Measurements from ENCODE around the gene PLD1.
"Not testable (repeated sequence)": the region's sequence is repeated elsewhere in the genome, so short reads cannot be mapped to it uniquely, and the experiment has no call there.

PLD1 gene

DNA sequence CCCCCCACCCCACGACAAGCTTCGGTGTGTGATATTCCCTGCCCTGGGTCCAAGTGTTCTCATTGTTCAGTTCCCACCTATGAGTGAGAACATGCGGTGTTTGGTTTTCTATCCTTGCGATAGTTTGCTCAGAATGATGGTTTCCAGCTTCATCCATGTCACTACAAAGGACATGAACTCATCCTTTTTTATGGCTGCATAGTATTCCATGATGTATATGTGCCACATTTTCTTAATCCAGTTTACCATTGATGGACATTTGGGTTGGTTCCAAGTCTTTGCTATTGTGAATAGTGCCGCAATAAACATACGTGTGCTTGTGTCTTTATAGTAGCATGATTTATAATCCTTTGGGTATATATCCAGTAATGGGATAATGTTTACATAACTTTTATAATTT, 4.4 kb upstream of the PLD1 start:
- DNase-seq (ENCODE audit: low read depth) = not testable (repeated sequence)

DNA sequence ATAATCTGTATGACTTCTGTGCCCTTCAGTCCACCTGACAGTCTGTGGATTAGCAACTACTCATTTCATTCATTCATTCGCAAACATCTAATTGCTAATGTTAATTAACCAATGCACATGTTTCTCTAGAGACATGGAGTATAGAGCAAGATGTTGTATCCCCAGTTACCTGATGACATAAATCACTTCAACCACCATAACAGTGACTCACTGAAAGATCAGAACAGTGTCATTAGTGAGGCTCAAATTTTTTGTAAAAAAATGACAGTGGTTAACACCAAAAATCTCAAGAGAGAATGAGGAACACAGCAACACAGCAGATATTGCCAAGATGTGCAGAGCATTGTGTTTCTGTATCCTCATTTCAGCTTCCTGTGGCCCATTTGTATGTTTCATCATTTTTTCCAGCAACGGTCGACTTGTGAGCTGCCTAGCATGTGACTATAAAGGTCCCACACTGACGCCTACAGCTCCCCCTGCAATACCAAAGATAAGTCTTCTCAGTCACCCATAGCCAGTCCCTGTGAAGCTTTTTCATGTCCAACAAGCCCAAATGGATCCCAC, 3.7 kb upstream of the PLD1 start:
- DNase-seq (ENCODE audit: low read depth) = no peak

- DNase-seq (ENCODE audit: low read depth) = no peak
Measured at GRCh38 chr3:171813278-171813896, 3.1 kb upstream of the PLD1 start.

DNA sequence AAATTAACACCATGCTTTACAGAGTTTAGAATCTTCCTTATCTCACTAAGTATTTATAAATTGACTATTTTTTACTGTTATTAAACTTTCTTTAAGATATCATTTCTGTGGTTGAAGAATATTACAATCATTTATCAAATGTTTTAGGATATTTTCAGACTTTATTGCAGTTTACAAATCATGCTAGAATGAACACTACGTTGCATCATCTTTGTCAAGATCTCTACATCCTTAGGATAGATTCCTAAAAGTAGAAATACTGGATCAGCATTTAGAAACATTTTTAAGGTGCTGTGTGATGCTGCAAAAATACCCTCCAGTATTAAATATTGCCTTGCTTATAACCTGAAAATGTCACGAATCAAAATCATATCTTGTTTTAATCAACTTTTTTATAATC, 2.5 kb upstream of the PLD1 start:
- no peak for DNase-seq (ENCODE audit: low read depth)

DNA sequence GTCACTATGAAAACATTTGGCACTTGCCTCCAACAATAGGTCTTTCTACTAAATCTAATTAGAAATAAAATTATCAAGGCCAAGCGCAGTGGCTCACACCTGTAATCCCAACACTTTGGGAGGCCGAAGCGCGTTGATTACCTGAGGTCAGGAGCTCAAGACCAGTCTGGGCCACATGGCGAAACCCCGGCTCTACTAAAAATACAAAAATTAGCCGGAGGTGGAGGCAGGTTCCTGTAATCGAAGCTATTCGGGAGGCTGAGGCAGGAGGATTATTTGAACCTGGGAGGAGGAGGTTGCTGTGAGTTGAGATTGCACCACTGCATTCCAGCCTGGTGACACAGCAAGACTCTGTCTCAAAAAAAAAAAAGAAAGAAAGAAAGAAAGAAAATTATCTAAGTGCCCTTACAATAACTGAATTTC, 1.6 kb upstream of the PLD1 start:
- no peak for DNase-seq (ENCODE audit: low read depth)

GRCh38 chr3:171811295-171811912, 1.1 kb upstream of the PLD1 start:
- DNase-seq (ENCODE audit: low read depth) = no peak

DNA sequence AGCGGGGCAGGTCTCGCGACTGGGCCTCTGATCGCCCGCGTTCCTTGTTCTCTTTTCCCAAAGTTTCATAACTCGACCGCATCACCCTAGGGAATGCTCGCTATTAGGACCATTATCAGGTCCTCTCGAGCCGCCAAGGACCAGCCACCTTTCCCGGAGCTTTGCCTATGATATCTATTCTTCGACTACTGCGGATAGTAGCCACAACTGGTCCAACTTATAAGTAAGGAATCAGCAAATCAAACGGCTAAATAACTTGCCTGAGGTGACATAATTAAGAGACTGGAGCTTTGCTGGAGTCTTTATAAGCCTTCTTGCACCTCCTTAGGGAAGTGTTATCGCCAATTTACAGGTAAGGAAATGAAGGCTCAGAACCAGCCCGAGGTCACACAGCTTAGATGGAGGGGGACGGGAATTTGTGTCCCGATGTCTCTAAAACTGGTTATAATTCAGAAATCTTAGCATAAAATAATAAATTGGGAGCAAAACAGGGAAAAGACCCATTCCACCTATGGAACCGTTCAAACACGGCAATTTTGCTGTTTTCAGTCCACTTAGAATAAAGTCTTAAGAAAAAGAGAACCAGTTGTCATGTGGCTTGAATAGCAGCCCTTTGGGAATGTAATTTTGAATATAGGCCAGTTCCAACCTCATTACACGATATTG, 479 bp upstream of the PLD1 start:
- DNase-seq (ENCODE audit: low read depth) = no peak

DNA sequence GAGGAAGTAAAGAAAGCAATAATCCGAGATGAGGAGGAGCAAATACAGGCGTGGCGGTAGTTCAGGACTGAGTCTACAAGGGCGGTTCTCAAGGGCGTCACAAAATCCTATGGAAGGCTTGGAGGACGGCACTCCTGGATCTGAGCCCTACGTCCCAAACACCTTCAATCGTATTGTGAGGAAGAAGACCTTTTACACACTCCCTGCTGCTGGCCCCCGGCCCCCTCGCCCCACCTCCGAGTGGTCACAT, 747 bp downstream of the PLD1 start:
- no peak for DNase-seq (ENCODE audit: low read depth)

- DNase-seq (ENCODE audit: low read depth) = no peak
Measured at GRCh38 chr3:171807806-171808205, 2.5 kb downstream of the PLD1 start.

GRCh38 chr3:171807129-171807675, 3.1 kb downstream of the PLD1 start:
- DNase-seq (ENCODE audit: low read depth) = no peak

DNA sequence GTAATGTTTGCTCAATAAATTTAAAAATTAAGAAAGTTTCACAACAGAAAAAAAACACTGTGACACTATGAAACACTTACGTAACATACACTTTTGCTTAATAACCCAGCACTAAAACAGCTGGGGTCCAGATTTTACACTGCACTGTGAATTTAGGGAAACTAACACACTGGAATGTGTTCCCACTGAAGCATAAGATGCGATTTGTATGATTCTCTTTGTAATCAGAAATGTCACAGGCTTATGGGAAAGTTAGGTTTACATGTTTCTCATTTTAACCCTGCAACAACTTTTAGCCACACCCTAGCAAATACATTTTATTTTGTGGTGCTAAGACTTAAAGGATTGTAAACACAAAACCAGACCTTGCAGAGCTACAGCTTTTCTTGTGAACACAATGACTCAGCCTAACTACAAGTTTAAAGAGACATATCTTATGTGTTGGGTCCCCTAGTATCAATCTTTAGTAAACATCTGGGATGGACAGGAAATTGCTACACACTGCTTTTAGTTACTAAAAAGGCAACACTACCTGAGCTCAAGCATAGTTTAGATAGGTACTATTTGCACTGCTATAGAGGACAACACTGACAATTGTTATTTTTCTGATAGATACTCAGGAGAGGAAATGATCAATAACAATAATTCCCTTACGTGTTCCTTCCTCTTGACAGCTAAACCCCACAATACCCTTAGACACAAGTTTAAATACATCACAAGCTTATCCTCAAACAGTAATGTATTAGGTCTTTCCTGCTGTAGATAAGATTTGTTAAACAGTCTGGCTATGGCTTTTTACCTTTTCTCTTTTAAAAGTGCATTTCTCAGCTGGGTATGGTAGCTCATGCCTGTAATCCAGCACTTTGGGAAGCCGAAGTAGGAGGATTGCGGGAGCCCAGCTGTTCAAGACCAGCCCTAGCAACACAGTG, 3.8 kb downstream of the PLD1 start:
- DNase-seq (ENCODE audit: low read depth) = no peak

DNA sequence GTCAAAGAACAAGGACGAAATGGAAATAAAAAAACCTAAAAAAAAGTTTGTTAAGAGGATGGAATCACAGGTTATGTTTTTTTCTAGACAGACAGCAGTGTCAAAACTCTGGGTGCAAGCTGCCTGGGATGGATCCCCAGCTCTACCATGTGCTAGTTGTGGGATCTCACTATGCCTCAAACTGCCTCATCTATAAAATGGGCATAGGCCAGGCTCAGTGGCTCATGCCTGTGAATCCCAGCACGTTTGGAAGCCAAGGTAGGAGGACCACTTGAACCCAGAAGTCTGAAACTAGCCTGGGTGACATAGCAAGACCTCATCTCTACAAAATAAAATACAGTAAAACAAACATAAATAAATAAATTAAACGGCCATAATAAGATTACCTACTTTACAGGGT, 4.6 kb downstream of the PLD1 start:
- DNase-seq (ENCODE audit: low read depth) = no peak

GRCh38 chr3:171804618-171805389, 5.5 kb downstream of the PLD1 start:
- no peak for DNase-seq (ENCODE audit: low read depth)

DNA sequence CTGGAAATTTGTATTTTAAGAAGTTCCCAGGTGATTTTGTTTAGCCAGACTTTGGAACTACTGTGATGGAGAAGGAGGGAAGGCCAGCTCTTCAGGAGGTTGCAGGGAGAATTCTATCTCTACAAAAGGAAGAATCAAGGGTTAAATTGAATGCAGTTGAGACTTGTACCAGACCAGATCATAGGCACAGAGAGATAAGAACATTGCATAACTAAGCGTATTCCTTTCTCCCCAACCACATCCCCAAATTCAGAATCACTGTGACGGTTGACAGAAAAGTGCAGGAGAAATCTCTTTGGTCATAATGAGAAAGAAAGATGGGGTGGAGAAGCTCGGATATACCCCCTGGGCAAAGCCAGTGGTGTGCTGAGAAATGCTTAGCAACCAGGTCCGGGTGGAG, 7.2 kb downstream of the PLD1 start:
- no peak for DNase-seq (ENCODE audit: low read depth)

DNA sequence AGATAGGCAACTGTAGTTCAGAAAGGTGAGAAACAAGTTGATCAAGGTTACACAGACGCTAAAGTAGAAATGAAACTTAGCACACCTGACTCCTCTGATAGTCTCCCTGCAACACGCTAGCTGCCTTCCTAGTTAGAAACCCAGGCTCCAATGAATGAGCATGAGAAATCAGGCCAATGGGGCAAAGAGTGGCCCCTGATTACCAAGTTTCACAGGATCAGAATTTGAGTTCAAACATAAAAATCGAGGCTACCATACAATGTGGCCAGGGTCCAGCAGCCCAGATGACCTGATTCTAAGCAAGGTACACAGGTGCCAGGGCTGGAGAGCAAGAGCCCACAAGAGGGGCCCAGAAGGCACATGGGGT, 7.7 kb downstream of the PLD1 start:
- DNase-seq (ENCODE audit: low read depth) = no peak

DNA sequence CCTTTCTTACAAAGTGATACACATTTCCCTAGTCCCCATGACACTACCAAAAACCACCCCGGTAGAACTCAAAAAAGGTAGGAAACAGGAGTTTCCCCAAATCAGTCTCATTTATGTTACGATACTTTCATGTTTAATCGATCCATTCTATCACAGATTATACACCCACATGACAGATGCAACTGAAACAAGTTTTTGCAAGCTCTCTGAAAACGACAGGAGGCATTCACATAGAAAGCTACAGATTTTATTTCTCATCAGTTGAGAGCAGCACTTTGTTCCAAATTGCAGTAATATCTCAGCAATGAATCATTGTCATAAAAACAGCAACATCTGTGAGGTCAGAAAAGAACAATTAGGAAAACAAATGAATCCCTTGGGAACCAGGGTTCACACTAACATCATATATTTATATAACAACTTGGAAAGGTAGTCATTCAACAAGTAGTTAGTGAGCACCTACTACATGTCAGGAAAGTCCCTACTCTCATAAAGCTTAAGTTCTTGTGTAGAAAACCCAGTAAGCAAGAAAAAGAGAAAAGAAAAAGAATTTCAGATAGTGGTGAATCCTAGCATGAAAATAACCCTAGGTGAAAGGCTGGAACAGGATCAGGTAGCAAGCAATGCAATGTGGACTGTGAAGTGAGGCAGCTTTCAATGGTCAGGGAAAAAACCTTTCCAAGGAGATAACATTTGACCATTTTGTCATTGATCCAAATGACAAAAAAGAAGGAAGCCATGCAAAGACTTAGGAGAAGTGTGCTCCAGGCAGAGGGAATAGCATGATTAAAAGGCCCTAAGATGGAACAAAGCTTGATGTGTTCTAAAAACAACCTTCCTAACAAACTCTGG, 8.3 kb downstream of the PLD1 start:
- DNase-seq (ENCODE audit: low read depth) = no peak

DNA sequence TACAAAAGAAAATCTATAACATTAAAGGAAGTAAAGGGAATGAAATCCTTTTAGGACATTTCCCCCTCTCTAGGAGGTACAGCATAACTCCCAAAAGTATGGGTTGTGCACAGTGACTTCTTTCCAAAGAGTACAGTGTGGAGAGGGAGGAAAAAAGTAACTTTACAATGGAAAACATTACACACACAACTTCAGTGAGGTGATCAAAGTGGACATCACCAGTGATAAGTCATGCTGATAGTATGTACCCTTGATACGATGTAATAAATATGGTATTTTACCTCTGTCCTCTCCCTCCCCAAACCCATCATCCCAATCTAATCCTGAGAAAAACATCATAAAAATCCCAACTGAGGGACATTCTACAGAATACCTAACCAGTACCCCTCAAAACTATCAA, 10.8 kb downstream of the PLD1 start:
- DNase-seq (ENCODE audit: low read depth) = no peak

DNA sequence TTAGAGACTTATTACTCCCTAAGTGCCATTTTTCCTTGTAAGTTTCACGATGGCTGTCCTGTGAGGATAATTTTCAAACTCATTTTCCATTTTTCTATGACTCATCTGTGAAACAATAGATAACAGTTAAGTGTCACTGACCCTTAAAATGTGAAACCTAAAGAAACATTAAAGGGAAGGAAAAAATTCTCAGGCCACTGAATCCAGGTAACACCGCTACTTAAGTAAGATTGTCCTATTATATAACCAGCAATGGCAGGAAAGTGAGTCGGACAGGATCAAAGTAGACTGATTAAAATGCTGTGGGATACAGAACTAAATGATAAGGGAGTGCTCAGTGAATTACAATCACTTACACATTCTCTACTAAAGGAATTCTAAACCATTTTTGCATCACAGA, 12.4 kb downstream of the PLD1 start:
- DNase-seq (ENCODE audit: low read depth) = no peak

DNA sequence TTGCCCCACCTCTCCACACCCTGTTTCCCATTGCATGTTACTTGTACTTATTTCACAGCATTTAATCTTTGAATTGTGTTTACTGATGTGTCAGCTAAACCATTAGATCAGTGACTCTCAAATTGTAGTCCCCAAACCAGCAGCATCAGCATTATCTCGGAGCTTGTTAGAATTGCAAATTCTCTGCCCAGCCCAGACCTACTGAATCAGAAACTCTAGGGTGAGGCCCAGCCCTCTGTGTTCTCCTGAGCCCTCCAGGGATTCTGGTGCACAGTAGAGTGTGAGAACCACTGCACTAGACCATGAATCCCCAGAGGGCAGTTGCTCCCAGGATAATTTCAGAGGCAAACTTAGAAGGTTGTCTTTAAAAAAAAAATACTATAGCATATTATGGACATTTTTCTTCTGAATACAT, 13.0 kb downstream of the PLD1 start:
- no peak for DNase-seq (ENCODE audit: low read depth)

DNA sequence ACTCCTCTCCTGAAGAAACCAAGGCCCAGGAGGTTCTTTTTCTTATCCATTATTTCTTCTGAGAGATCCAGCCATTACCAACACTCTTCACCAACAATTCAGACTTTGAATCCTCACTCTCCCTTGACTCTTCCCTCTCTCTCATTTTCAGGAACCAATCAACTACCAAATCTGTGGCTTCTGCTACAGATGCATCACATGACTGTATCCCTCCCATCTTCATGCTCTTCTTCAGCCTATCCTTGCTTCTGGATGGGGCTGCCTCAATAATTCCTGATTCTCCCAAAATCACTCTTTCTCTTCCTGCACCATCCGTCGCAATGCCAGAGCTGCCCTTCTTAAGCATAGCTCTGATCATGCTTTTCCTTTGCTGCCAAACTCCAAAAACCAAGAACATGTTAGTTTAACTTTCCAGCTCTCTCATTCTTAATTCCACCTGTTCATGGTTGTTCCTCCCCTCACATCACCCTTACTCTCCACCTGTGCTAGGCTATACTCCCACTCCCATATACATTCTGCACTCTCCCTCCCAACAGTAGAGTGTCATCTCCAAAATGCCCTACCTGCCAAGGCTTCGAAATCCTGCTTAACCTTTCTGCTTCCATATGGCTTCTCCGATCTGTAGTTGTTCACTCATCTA, 13.5 kb downstream of the PLD1 start:
- no peak for DNase-seq (ENCODE audit: low read depth)

All from stimulated activated CD8-positive, alpha-beta memory T cell treated with anti-CD3 and anti-CD28 coated beads, Interleukin-12 subunit alpha, Interleukin-12 subunit beta, amount 100 ng/mL, for 4 hours (primary cell).